H1 (cell line): ENCODE results near the gene GIPC2. TPM values are rescaled to one million over a fixed set of nuclear protein-coding genes. Genes with fewer than 3 reads are reported as not detected.

Source experiments
- BACH1 ChIP-seq: IDR thresholded peaks from 2 replicates; pipeline ENCODE4 v1.6.1; 2012; ENCODE audit warnings: low read length, improper control_type of control experiment
- KDM4A ChIP-seq: IDR thresholded peaks from one replicate; pipeline ENCODE4 v1.7.1; 2012; ENCODE audit warnings: low read depth, mild to moderate bottlenecking, moderate library complexity, low read length, inconsistent platforms; ENCODE audit not compliant: severe bottlenecking
- RBBP5 ChIP-seq: IDR thresholded peaks from 2 replicates; pipeline ENCODE4 v1.7.1; 2012; ENCODE audit warnings: low read depth, mild to moderate bottlenecking, inconsistent platforms, low read length, moderate library complexity, borderline replicate concordance
- SRF ChIP-seq: IDR thresholded peaks from 2 replicates; pipeline ENCODE4 v1.6.1; 2011; ENCODE audit warnings: mild to moderate bottlenecking, low read depth, low read length, moderate library complexity
- polyA plus RNA-seq, 7 experiments: library from polyadenylated mRNA; depleted of rRNA in 3 of 7; stranded (reverse) in 5 of 7; unstranded in 2 of 7; fragments of >200 nt in 5 of 7; fragments of 200-250 nt in 2 of 7; gene quantifications; 1 replicate in 5 of 7; 2 replicates in 1 of 7; 4 replicates in 1 of 7; pipeline versions ENCODE4 v1.2.1 to v1.2.3, GENCODE V29; 2011 to 2013; ENCODE audit warnings: missing spikeins in 2 of 7, mixed read lengths in 2 of 7
- total RNA-seq: library from RNA; stranded (reverse); fragmentation: NEBNext Ultra II Directional; extraction: Animal tissue kit (Norgen Biotek cat#: 25700); gene quantifications from 2 replicates; pipeline ENCODE4 v1.2.1, GENCODE V29; 2021
- TF ChIP-seq, protein P1 (sequence below): fragments of 300-600 bp; sonication (generic); IDR thresholded peaks from 2 replicates; pipeline ENCODE4 v1.7.1; 2012; ENCODE audit warnings: low read length, moderate library complexity, mild to moderate bottlenecking, inconsistent platforms; ENCODE audit not compliant: insufficient replicate concordance
- TF ChIP-seq, protein P2 (sequence below): IDR thresholded peaks from 2 replicates; pipeline ENCODE4 v1.6.1; 2012; ENCODE audit warnings: inconsistent platforms

Gene GIPC2
- total and polyA plus RNA-seq, 2 of the 8 experiments (the other 6 are each of a cell fraction or from before 2014, with no cell fraction given): 0.29 to 0.69 TPM

DNA sequence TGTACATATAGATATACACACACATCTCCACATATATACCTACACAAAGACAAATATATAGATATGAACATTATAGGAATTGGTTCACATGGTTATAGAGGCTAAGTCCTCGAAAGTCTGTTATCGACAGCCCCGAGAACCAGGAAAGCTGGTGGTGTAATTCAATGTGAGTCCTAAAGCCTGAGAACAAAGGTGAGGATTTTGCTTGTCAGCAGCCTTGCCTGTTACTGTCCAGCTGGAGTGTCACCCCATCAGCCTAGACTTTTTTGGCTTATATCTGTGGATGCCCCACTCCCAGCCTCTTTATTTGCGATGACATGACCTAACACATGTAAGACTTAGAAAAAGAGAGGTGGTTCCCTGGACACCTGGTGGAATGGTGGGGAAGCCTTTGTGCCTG, 97.0 kb downstream of the GIPC2 start (continued):
- TF ChIP-seq, protein P1, sequence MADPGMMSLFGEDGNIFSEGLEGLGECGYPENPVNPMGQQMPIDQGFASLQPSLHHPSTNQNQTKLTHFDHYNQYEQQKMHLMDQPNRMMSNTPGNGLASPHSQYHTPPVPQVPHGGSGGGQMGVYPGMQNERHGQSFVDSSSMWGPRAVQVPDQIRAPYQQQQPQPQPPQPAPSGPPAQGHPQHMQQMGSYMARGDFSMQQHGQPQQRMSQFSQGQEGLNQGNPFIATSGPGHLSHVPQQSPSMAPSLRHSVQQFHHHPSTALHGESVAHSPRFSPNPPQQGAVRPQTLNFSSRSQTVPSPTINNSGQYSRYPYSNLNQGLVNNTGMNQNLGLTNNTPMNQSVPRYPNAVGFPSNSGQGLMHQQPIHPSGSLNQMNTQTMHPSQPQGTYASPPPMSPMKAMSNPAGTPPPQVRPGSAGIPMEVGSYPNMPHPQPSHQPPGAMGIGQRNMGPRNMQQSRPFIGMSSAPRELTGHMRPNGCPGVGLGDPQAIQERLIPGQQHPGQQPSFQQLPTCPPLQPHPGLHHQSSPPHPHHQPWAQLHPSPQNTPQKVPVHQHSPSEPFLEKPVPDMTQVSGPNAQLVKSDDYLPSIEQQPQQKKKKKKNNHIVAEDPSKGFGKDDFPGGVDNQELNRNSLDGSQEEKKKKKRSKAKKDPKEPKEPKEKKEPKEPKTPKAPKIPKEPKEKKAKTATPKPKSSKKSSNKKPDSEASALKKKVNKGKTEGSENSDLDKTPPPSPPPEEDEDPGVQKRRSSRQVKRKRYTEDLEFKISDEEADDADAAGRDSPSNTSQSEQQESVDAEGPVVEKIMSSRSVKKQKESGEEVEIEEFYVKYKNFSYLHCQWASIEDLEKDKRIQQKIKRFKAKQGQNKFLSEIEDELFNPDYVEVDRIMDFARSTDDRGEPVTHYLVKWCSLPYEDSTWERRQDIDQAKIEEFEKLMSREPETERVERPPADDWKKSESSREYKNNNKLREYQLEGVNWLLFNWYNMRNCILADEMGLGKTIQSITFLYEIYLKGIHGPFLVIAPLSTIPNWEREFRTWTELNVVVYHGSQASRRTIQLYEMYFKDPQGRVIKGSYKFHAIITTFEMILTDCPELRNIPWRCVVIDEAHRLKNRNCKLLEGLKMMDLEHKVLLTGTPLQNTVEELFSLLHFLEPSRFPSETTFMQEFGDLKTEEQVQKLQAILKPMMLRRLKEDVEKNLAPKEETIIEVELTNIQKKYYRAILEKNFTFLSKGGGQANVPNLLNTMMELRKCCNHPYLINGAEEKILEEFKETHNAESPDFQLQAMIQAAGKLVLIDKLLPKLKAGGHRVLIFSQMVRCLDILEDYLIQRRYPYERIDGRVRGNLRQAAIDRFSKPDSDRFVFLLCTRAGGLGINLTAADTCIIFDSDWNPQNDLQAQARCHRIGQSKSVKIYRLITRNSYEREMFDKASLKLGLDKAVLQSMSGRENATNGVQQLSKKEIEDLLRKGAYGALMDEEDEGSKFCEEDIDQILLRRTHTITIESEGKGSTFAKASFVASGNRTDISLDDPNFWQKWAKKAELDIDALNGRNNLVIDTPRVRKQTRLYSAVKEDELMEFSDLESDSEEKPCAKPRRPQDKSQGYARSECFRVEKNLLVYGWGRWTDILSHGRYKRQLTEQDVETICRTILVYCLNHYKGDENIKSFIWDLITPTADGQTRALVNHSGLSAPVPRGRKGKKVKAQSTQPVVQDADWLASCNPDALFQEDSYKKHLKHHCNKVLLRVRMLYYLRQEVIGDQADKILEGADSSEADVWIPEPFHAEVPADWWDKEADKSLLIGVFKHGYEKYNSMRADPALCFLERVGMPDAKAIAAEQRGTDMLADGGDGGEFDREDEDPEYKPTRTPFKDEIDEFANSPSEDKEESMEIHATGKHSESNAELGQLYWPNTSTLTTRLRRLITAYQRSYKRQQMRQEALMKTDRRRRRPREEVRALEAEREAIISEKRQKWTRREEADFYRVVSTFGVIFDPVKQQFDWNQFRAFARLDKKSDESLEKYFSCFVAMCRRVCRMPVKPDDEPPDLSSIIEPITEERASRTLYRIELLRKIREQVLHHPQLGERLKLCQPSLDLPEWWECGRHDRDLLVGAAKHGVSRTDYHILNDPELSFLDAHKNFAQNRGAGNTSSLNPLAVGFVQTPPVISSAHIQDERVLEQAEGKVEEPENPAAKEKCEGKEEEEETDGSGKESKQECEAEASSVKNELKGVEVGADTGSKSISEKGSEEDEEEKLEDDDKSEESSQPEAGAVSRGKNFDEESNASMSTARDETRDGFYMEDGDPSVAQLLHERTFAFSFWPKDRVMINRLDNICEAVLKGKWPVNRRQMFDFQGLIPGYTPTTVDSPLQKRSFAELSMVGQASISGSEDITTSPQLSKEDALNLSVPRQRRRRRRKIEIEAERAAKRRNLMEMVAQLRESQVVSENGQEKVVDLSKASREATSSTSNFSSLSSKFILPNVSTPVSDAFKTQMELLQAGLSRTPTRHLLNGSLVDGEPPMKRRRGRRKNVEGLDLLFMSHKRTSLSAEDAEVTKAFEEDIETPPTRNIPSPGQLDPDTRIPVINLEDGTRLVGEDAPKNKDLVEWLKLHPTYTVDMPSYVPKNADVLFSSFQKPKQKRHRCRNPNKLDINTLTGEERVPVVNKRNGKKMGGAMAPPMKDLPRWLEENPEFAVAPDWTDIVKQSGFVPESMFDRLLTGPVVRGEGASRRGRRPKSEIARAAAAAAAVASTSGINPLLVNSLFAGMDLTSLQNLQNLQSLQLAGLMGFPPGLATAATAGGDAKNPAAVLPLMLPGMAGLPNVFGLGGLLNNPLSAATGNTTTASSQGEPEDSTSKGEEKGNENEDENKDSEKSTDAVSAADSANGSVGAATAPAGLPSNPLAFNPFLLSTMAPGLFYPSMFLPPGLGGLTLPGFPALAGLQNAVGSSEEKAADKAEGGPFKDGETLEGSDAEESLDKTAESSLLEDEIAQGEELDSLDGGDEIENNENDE: no peak
- TF ChIP-seq SRF: no peak
- TF ChIP-seq, protein P2, sequence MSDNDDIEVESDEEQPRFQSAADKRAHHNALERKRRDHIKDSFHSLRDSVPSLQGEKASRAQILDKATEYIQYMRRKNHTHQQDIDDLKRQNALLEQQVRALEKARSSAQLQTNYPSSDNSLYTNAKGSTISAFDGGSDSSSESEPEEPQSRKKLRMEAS: no peak
- TF ChIP-seq RBBP5: no peak
- TF ChIP-seq KDM4A: no peak
- TF ChIP-seq BACH1: no peak
- TF ChIP-seq, all 59 proteins: peak for 0
